GM18873 (cell line): Measurements from ENCODE around the gene DAD1.
"Not testable (repeated sequence)": the region's sequence is repeated elsewhere in the genome, so short reads cannot be mapped to it uniquely, and the experiment has no call there.

ENCODE experiments used
- ATAC-seq: cut with Tn5 transposase; IDR thresholded peaks from one replicate; pipeline ENCODE4 v1.9.1; 2021; ENCODE audit warnings: mild to moderate bottlenecking, moderate library complexity, moderate number of reproducible peaks; ENCODE audit not compliant: unreplicated experiment, low FRiP score

DAD1 gene

DNA sequence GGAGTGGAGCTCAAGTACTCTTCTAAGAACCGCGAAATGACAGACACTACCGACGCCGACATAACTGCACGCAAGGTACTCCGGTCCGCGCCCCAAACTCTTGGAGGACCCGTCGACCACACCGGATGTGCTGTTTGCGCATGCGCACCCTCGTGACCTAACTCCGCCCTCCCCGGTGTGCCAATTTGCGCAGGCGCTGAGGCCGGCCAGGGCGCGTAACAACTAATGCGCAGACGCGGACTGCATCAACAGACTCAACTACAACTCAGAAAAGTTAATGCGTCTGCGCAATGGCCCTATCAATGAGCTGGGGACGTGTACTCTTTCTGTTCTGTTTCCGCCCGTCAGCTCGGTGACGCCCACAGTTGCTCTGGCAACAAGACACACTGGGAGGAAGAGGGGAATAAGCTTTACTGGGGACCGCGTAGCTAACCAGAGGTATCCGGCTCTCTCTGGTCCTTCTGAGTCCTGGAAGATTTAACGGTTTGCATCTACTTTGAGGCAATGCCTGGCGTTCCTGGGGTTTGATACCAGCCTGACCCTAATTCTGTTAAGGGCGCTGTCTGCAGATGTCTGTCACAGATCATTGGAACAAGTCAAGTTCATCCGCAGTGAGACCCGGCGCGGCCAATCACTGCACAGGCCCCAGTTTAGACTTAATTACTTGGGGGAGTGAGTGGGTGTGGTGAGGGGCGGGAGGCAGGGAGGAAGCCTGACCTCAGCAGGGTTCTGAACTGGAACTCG lies at the start of gene DAD1:
DAD1 (minus strand) TSS at position 129 of the 744 bp plus-strand sequence; CDS start at position 62, 67 bp downstream.
- ATAC-seq = peak; percentile 92

DNA sequence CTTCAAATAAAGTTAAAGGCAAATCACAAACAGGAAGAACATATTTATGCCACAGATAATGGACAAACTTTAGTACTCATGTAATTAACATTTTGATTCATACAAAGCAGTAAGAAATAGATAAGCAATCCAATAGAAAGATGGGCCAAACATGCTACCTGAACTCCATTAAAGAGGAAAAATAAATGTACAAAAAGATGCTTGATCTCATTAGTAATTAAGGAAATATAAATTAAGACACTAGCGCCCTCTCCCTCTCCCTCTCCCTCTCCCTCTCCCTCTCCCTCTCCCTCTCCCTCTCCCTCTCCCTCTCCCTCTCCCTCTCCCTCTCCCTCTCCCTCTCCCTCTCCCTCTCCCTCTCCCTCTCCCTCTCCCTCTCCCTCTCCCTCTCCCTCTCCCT lies 47.0 kb upstream of the DAD1 start:
- not testable (repeated sequence) for ATAC-seq

- no peak for ATAC-seq
These were observed 45.3 kb upstream of the DAD1 start for GRCh38 chr14:22634233-22634900.

- no peak for ATAC-seq
These were observed 41.5 kb upstream of the DAD1 start for GRCh38 chr14:22630486-22630885.

- no peak for ATAC-seq
These were observed 41.0 kb upstream of the DAD1 start for GRCh38 chr14:22630066-22630465.

- ATAC-seq = no peak
These were observed 40.3 kb upstream of the DAD1 start for GRCh38 chr14:22629361-22629760.

DNA sequence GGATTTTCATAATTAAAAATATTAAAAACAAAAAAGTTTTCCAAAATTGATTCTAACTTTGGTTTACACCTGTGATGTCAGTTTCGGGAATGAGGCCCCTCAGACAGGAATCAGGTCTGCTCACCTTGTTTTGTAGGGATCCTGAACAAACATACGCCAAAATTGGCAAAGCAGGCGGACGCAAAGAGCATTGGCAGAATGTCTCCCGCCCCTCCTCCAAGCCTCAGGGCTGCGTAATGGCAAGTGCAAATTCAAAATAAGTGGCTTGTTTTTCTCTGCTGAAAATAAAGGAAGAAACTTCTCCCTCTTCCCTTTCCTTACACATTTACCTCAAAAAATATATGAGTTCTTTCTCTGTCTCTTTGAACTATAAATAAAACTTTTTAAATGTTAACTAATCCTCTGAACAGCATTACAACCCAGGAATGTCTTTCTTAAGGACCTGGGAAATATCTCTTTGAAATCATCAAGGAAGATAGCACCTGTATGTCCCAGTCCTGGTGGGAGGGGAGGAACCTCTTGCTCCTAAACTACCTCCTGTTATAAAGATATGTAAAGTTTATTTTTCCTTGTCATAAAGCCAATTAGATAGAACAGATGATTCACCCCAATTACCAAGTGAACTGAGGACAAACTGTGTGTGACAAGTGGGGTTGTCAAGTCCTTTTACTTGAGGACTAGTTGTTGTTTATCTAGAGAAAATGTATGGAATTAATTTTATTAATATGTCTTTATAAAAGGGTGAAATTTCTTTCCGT lies 38.7 kb upstream of the DAD1 start:
- ATAC-seq = no peak

DNA sequence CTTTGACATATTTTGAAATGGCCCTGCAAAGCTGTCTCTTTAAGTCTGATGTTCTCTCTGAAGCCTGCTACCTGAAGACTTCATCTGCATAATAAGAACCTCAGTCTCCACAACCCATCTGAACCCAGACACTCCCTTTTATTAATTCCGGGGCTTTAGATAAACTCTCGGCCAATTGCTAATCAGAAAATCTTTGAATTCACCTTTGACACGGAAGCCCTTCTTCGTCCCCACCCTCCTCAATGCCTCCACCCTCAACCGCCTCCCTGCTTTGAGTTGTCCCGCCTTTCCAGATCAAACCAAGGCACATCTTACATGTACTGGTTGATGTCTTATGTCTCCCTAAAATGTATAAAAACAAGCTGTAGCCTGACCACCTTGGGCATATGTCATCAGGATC lies 37.6 kb upstream of the DAD1 start:
- no peak for ATAC-seq

DNA sequence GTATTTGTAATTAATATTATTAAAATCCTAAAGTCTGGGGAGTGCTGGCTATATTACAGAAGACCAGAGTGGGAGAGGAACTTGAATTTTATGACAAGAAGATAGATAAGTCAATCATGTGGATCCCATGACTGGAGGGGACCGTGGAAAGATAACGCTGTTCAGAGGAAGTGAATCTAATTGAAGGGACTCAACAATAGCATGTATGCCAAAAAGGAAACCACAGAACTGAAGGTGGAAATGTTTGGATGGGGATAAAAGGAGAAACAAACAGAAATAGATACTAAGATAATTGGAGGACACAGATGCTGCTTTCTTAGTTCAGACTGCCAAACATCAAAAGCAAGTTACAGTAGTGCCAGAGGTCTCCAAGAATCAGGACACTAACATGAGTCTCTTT lies 34.0 kb upstream of the DAD1 start:
- ATAC-seq = no peak

- no peak for ATAC-seq
These were observed 33.2 kb upstream of the DAD1 start for GRCh38 chr14:22622255-22622654.

DNA sequence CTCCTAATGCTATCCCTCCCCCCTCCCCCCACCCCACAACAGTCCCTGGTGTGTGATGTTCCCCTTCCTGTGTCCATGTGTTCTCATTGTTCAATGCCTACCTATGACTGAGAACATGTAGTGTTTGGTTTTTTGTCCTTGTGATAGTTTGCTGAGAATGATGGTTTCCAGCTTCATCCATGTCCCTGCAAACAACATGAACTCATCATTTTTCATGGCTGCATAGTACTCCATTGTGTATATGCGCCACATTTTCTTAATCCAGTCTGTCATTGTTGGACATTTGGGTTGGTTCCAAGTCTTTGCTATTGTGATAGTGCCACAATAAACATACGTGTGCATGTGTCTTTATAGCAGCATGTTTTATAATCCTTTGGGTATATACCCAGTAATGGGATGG lies 26.7 kb upstream of the DAD1 start:
- ATAC-seq = not testable (repeated sequence)

DNA sequence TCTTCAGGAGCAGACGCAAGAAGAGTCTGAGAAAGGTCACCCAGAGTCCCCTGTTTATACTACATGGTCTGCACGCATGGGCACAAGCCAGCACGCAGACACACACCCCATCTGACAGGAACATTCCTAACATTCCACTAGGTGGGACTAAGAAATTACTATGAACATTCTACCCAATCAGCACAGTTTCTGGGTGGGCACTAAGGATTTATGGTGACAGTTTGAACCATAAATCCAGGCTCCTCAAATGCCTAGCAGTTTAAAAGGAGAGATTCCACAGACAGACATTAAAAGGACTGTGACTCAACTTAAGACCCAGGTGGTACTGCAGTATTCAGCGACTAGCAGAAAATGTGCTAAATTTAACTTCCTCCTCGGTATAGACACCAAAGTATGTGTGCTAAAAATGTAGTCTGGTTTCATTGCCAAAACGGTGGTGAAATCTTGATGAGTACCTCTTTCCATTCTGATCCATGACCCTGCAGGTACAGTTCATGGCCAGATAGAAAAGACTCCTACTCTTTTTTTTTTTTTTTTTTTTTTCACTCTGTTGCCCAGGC lies 25.3 kb upstream of the DAD1 start:
- ATAC-seq = no peak

DNA sequence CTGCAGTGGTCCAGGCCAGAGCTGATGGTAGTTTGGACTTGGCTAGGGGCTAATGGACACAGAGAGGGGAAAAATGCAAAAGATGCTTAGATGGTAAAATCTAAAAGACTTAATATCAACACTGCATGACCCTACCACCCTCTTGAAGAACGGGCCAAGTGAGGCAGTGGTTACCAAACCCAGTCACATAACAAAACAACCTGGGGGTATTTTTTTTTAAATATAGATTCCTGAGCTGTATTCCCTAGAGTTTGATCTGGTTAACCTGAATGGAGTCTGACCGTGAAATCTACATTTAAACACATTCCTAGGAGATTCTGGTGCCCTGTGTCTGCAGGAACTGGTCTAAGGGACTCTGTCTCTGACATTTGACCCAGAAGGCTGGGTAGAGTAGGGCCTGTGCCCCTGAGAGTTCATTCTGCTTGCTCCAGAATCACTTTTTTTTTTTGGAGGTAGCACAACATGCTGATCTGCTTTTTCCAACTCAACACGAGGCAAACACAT lies 24.8 kb upstream of the DAD1 start:
- no peak for ATAC-seq

GRCh38 chr14:22613106-22613695 lies 24.2 kb upstream of the DAD1 start:
- no peak for ATAC-seq

DNA sequence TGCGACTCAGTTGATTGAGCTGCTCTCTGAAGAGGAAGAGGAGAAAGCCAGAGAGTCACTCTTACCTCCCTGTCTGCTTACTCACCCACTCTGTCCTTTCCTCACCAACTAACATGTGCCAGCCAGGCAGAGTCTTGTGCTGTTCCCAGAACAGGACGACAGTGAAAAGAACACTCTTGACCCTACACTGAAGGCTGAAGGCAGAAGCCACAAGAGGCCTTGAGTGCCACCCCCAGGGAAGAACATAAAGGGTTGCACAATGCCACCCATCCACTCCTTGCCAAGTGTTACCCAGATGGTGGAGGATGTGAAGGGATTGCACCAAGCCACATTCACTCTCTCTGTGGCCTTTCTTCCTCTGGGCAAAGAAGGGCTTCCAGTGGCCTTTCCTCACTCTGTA lies 21.9 kb upstream of the DAD1 start:
- no peak for ATAC-seq

DNA sequence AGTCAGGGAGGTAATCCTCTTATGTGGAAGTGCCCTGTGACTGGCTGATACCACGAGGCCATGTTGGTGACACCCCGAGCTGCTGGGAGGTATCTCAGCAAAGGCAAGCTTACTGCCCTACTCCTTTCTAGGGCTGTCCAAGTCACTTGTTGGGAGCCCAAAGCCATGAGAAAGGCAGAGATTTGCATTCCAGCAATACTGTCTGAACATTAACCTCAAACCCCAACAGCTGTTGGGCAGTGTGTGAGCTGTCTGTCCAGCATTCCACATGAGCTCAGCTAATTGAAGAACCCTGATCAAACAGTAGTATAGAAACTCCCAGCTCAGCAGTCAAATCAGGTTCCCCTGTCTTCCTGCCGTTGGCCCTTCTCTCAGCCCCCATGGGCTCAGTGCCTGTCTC lies 18.3 kb upstream of the DAD1 start:
- no peak for ATAC-seq

DNA sequence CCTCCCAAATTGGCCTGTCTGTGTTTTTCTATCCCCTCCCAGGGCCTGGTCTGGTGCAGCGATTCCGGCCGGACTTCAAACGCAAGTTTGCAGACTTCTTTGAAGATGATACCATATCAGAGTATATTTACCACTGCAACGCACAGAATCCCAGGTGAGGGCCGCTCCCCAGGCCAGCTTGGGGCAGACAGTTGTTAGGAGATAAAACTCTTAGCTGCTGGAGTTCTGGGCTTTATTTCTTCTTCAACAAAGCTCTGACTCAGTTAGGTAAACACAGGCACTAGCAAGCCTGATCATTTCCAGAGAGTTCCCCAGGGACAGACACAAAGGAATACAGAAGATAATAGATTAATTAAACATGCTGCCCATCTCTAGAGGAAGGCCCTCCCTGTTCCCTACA lies 17.4 kb upstream of the DAD1 start:
- ATAC-seq = no peak

DNA sequence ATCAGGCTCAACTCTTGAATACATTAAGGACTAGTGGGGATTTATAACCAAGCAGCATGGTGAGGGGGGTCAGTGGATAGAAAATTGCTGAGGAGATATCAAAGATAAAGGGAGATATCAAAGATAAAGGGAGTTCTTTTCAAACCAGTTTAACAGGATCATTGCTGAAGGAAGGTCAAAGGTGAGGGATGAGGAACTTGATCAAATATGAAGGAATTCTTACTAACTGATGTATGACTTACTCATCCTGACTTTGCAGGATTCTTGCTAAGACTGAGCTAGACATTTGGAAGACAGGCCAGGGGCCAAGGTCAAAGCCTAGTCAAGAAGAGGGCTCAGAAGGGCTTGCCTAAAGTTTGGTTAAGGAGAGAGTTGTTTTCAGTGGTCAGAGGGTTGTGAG lies 13.8 kb upstream of the DAD1 start:
- no peak for ATAC-seq

DNA sequence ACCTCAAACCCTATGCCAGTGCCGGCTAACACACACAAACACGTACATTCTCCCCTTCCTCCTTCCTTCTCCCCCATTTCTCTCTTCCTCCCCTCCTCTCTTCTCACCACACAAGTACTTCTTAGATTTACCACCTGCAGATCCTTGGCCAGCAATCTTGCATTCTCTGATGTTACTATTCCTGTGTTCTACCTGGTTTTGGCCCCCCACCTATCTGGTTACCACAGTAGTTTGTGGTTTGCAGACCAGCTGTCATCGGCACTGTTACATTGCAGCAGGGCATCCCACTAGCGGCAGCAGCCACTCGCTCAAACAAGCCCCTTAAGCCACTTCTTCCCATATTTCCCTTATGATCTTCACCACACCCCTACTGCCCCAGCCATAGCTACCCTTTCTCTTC lies 13.0 kb upstream of the DAD1 start:
- no peak for ATAC-seq

DNA sequence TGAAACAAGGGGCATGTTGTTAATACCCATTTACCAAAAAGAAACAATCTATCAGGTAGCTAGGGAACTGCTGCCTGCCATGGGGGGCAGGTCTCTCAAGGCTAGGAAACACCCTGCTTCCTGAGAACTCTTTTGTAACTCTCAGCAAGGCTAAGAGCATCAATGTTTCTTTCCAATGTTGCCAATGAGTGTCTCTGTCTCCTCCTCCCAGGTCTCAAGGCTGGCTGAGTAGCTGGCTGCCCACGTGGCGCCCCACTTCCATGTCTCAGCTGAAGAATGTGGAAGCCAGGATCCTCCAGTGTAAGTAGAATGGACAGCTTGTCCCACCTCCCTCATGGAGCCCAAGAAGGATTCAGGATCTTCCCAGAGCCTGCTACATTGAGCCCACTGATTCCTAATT lies 12.4 kb upstream of the DAD1 start:
- ATAC-seq = no peak

DNA sequence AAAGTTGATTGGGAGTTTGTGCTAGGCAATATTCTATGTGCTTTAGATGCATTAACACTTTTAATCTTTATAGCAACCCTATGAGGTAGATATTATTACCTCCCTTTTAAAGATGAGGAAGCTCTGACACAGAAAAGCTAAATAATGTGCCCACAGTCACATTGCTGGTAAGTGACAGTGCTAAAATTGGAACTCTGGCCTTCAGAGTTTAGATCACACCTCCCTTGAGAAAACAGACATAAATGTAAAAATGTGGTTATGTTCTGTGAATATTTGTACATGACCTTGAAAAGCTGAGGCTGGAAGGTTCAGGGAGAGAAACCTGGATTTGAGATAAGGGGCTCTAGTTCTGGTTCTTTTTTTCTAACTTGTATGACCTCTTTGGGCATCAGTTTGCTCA lies 11.0 kb upstream of the DAD1 start:
- no peak for ATAC-seq
